Myocyte (in vitro differentiated cells): Measurements from ENCODE around the gene WNT2. TPM values are rescaled to one million over a fixed set of nuclear protein-coding genes. Genes with fewer than 3 reads are reported as not detected.

Experiments used
- DNase-seq: peaks from one replicate; pipeline ENCODE4 v3.0.0-alpha.2; 2012; ENCODE audit warnings: low read depth
- polyA plus RNA-seq: library from polyadenylated mRNA; unstranded; fragments of >200 nt; gene quantifications from one replicate; pipeline ENCODE4 v1.2.1, GENCODE V29; 2012; ENCODE audit warnings: missing spikeins
- total RNA-seq: library from RNA; depleted of rRNA; stranded (reverse); fragments of >200 nt; gene quantifications from 2 replicates; pipeline ENCODE4 v1.2.3, GENCODE V29; 2014

WNT2 gene
- total RNA-seq: not detected in 2 replicates
- polyA plus RNA-seq: not detected

GRCh38 chr7:117322741-117323304 is at the start of gene WNT2:
Gene WNT2 (minus strand): TSS chr7:117323058. CDS start chr7:117322989, 69 bp downstream.
- DNase-seq: peak; percentile 12

- no peak for DNase-seq
Observed at GRCh38 chr7:117372073-117372472, 49.2 kb upstream of the WNT2 start.

- no peak for DNase-seq
Observed at GRCh38 chr7:117364339-117365080, 41.7 kb upstream of the WNT2 start.

GRCh38 chr7:117362294-117362888 is 39.5 kb upstream of the WNT2 start:
- no peak for DNase-seq

GRCh38 chr7:117350027-117350426 is 27.2 kb upstream of the WNT2 start:
- DNase-seq: no peak

- no peak for DNase-seq
Observed at GRCh38 chr7:117349570-117349969, 26.7 kb upstream of the WNT2 start.

GRCh38 chr7:117347962-117348672 is 25.3 kb upstream of the WNT2 start:
- no peak for DNase-seq

- no peak for DNase-seq
Observed at GRCh38 chr7:117347480-117347879, 24.6 kb upstream of the WNT2 start.

GRCh38 chr7:117346161-117346560 is 23.3 kb upstream of the WNT2 start:
- DNase-seq: no peak

- no peak for DNase-seq
Observed at GRCh38 chr7:117338020-117338419, 15.2 kb upstream of the WNT2 start.

GRCh38 chr7:117333168-117333567 is 10.3 kb upstream of the WNT2 start:
- DNase-seq: no peak

- DNase-seq: no peak
Observed at GRCh38 chr7:117332031-117332430, 9.2 kb upstream of the WNT2 start.

- no peak for DNase-seq
Observed at GRCh38 chr7:117325836-117326235, 3.0 kb upstream of the WNT2 start.

GRCh38 chr7:117324960-117325359 is 2.1 kb upstream of the WNT2 start:
- no peak for DNase-seq

GRCh38 chr7:117323851-117324711 is 1.2 kb upstream of the WNT2 start:
- peak; percentile 13 for DNase-seq

GRCh38 chr7:117323305-117323850 is 520 bp upstream of the WNT2 start:
- DNase-seq: peak; percentile 17

- no peak for DNase-seq
Observed at GRCh38 chr7:117320523-117320922, 2.3 kb downstream of the WNT2 start.

GRCh38 chr7:117319181-117319580 is 3.7 kb downstream of the WNT2 start:
- no peak for DNase-seq

- no peak for DNase-seq
Observed at GRCh38 chr7:117313582-117313981, 9.3 kb downstream of the WNT2 start.
